ENCODE results near the gene CD38.

DNA sequence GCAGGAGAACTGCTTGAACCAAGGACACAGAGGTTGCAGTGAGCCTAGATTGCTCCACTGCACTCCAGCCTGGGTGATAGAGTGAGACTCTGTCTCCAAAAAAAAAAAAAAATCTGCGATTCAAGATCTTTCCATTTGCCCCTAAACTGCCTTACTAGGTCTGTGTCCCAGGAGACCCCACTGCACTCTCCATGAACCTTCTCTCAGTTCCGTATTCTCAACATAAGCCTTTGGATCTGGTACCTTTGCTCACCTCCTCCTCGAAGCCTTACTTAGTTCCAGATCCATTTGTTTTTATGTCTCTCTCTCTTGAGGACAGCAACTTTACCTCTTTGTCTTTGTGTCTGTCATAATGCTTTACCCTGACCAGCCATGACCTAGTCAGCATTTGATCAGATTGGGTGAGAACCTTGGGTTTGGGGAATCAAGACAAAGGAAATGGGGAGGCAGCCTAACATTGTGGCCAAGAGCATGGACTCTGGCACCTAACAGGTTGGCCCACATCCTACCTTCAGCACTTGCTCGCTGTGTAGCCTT lies 41.5 kb upstream of the CD38 start:
- no peak for TF ChIP-seq POLR2AphosphoS5 (IDR thresholded peaks at IDR 0.05; ENCODE audit: low read depth, low read length)
- TF ChIP-seq ELF1 (IDR thresholded peaks at IDR 0.05; ENCODE audit: borderline replicate concordance, low read depth), result no peak
- TF ChIP-seq POLR2A (IDR thresholded peaks at IDR 0.05; ENCODE audit: borderline replicate concordance, extremely low read depth, insufficient read depth, insufficient read length), result no peak

All from HCT116 (cell line).